Muscle layer of colon (tissue), 2 donors: ENCODE measurements around the gene PLB1.

Source experiments
- H3K27ac ChIP-seq: one replicate; pipeline ENCODE4 v1.7.0; 2013; ENCODE audit warnings: low read depth, mild to moderate bottlenecking, low read length, moderate library complexity
- H3K27me3 ChIP-seq, 2 donors: one replicate each; pipeline ENCODE4 v1.7.0; 2013; ENCODE audit warnings: low read length in 2 of 2, mild to moderate bottlenecking in 2 of 2; ENCODE audit not compliant: insufficient read depth in 2 of 2, control insufficient read depth in 1 of 2
- H3K36me3 ChIP-seq: one replicate; pipeline ENCODE4 v1.7.0; 2013; ENCODE audit warnings: mild to moderate bottlenecking, low read length; ENCODE audit not compliant: insufficient read depth
- H3K4me1 ChIP-seq: one replicate; pipeline ENCODE4 v1.7.0; 2013; ENCODE audit warnings: mild to moderate bottlenecking, low read length; ENCODE audit not compliant: insufficient read depth
- H3K4me3 ChIP-seq, 2 donors: one replicate each; pipeline ENCODE4 v1.7.0; 2013; ENCODE audit warnings: low read length in 2 of 2, low read depth in 1 of 2, mild to moderate bottlenecking in 1 of 2, moderate library complexity in 1 of 2
- H3K9ac ChIP-seq: one replicate; pipeline ENCODE4 v1.7.0; 2013; ENCODE audit warnings: low read length
- H3K9me3 ChIP-seq: one replicate; pipeline ENCODE4 v1.7.0; 2013; ENCODE audit warnings: mild to moderate bottlenecking, low read length
- donor health status: abdominal sarcoma.
- donor health status: Adenocarcinoma of cecum.

Gene PLB1

GRCh38 chr2:28495551-28496250 is at the start of gene PLB1:
Gene PLB1 (plus strand): TSS chr2:28496060. CDS start chr2:28496115, 55 bp downstream.
- no peak within 1 kb of the TSS for H3K27ac ChIP-seq
- H3K4me1 ChIP-seq, result no peaks in the 10 kb centered on the region
- H3K4me3 ChIP-seq, result no peak within 1 kb of the TSS
- H3K9me3 ChIP-seq, result no peaks in the 10 kb centered on the region
- H3K9ac ChIP-seq, result no peak within 1 kb of the TSS
- no peaks in the 10 kb centered on the region for H3K36me3 ChIP-seq
- H3K27me3 ChIP-seq, result no peaks in the 10 kb centered on the region

GRCh38 chr2:28446531-28446930 is 49.3 kb upstream of the PLB1 start:
- Histone ChIP-seq H3K27ac (no peak overlapping the region), H3K27me3 (no peaks in the 10 kb centered on the region), H3K9me3 (no peaks in the 10 kb centered on the region), H3K4me1 (no peaks in the 10 kb centered on the region), H3K36me3 (no peaks in the 10 kb centered on the region), H3K4me3 (no peak overlapping the region), H3K9ac (no peak overlapping the region)

- Histone ChIP-seq H3K9me3 (no peaks in the 10 kb centered on the region), H3K4me1 (no peaks in the 10 kb centered on the region), H3K27me3 (no peaks in the 10 kb centered on the region), H3K9ac (no peak overlapping the region), H3K36me3 (no peaks in the 10 kb centered on the region), H3K27ac (no peak overlapping the region), H3K4me3 (no peak overlapping the region)
Observed at GRCh38 chr2:28447086-28447485, 48.8 kb upstream of the PLB1 start.

- Histone ChIP-seq H3K4me3 (no peak overlapping the region), H3K9ac (no peak overlapping the region), H3K27me3 (no peaks in the 10 kb centered on the region), H3K27ac (no peak overlapping the region), H3K4me1 (no peaks in the 10 kb centered on the region), H3K9me3 (no peaks in the 10 kb centered on the region), H3K36me3 (no peaks in the 10 kb centered on the region)
Observed at GRCh38 chr2:28447943-28448792, 47.7 kb upstream of the PLB1 start.

- no peaks in the 10 kb centered on the region for H3K27me3 ChIP-seq
- no peaks in the 10 kb centered on the region for H3K36me3 ChIP-seq
- H3K4me1 ChIP-seq, result no peaks in the 10 kb centered on the region
- H3K27ac ChIP-seq, result no peak overlapping the region
- no peaks in the 10 kb centered on the region for H3K9me3 ChIP-seq
- H3K4me3 ChIP-seq, result no peak overlapping the region
- H3K9ac ChIP-seq, result no peak overlapping the region
Observed at GRCh38 chr2:28448793-28449100, 47.1 kb upstream of the PLB1 start.

GRCh38 chr2:28449126-28449487 is 46.8 kb upstream of the PLB1 start:
- no peaks in the 10 kb centered on the region for H3K36me3 ChIP-seq
- H3K27me3 ChIP-seq, result no peaks in the 10 kb centered on the region
- no peaks in the 10 kb centered on the region for H3K4me1 ChIP-seq
- H3K27ac ChIP-seq, result no peak overlapping the region
- no peaks in the 10 kb centered on the region for H3K9me3 ChIP-seq
- H3K9ac ChIP-seq, result no peak overlapping the region
- H3K4me3 ChIP-seq, result no peak overlapping the region

GRCh38 chr2:28449488-28450395 is 46.1 kb upstream of the PLB1 start:
- Histone ChIP-seq H3K27ac (no peak overlapping the region), H3K27me3 (no peaks in the 10 kb centered on the region), H3K9ac (no peak overlapping the region), H3K9me3 (no peaks in the 10 kb centered on the region), H3K36me3 (no peaks in the 10 kb centered on the region), H3K4me3 (no peak overlapping the region), H3K4me1 (no peaks in the 10 kb centered on the region)

- Histone ChIP-seq H3K27ac (no peak overlapping the region), H3K9ac (no peak overlapping the region), H3K4me1 (no peaks in the 10 kb centered on the region), H3K36me3 (no peaks in the 10 kb centered on the region), H3K9me3 (no peaks in the 10 kb centered on the region), H3K4me3 (no peak overlapping the region), H3K27me3 (no peaks in the 10 kb centered on the region)
Observed at GRCh38 chr2:28450901-28451565, 44.8 kb upstream of the PLB1 start.

- H3K27me3 ChIP-seq, result no peaks in the 10 kb centered on the region
- no peaks in the 10 kb centered on the region for H3K9me3 ChIP-seq
- H3K4me1 ChIP-seq, result no peaks in the 10 kb centered on the region
- H3K36me3 ChIP-seq, result no peaks in the 10 kb centered on the region
- H3K4me3 ChIP-seq, result no peak overlapping the region
- no peak overlapping the region for H3K27ac ChIP-seq
- no peak overlapping the region for H3K9ac ChIP-seq
Observed at GRCh38 chr2:28451793-28452533, 43.9 kb upstream of the PLB1 start.

GRCh38 chr2:28452534-28453081 is 43.3 kb upstream of the PLB1 start:
- Histone ChIP-seq H3K4me1 (no peaks in the 10 kb centered on the region), H3K9me3 (no peaks in the 10 kb centered on the region), H3K4me3 (no peak overlapping the region), H3K27ac (no peak overlapping the region), H3K27me3 (no peaks in the 10 kb centered on the region), H3K9ac (no peak overlapping the region), H3K36me3 (no peaks in the 10 kb centered on the region)
